HEK293 (cell line): ENCODE results near the gene CYP24A1.

Experiments used
- CTCF ChIA-PET: fragments of 350-600 bp; formaldehyde crosslinking; extraction: SDS; loops from one replicate; lab custom pipeline; 2021; ENCODE audit warnings: antibody characterized with exemption; lab: Yijun Ruan, JAX
- POLR2A ChIA-PET: fragments of 300-600 bp; formaldehyde crosslinking; extraction: SDS; loops from one replicate; lab custom pipeline; 2020; ENCODE audit warnings: antibody characterized with exemption, inconsistent platforms; lab: Yijun Ruan, JAX
- H3K27ac ChIP-seq: fragments of 200-500 bp; sonication (Bioruptor generic); 2 replicates; pipeline ENCODE4 v1.5.1; 2014; ENCODE audit warnings: low read depth, low read length, control low read depth, inconsistent platforms; ENCODE audit errors: extremely low read depth
- H3K36me3 ChIP-seq, 2 experiments: fragments of 200-500 bp in 1 of 2; sonication (Bioruptor generic) in 1 of 2; 1 replicate in 1 of 2; 2 replicates in 1 of 2; pipeline ENCODE4 v1.5.1; 2014 to 2017; ENCODE audit warnings: inconsistent platforms in 2 of 2, low read length in 2 of 2; ENCODE audit not compliant: control insufficient read depth in 2 of 2, insufficient read depth in 1 of 2
- H3K4me1 ChIP-seq: fragments of 200-500 bp; sonication (Bioruptor generic); 2 replicates; pipeline ENCODE4 v1.5.1; 2014; ENCODE audit warnings: mild to moderate bottlenecking, low read length, inconsistent platforms; ENCODE audit not compliant: control insufficient read depth, insufficient read depth
- H3K4me3 ChIP-seq: 2 replicates; pipeline ENCODE4 v1.5.1; 2011; ENCODE audit warnings: low read depth, mild to moderate bottlenecking, control low read depth, low read length, moderate library complexity
- H3K9me3 ChIP-seq: fragments of 200-500 bp; sonication (Bioruptor generic); 2 replicates; pipeline ENCODE4 v1.5.1; 2014; ENCODE audit warnings: low read depth, low read length, inconsistent platforms; ENCODE audit not compliant: control insufficient read depth, insufficient read depth
- IKZF3 ChIP-seq: fragments of 450-650 bp; IDR thresholded peaks from 2 replicates; pipeline ENCODE4 v1.5.0; 2018; ENCODE audit warnings: missing biosample characterization, mild to moderate bottlenecking, missing genetic modification characterization, moderate library complexity
- KLF9 ChIP-seq: fragments of 450-650 bp; formaldehyde crosslinking; IDR thresholded peaks from 2 replicates; pipeline ENCODE4 v1.5.1; 2016; ENCODE audit warnings: missing biosample characterization, missing genetic modification characterization, low read depth
- YY2 ChIP-seq: fragments of 450-650 bp; formaldehyde crosslinking; IDR thresholded peaks from 2 replicates; pipeline ENCODE4 v1.5.1; 2016; ENCODE audit warnings: missing biosample characterization, missing genetic modification characterization
- ZBTB11 ChIP-seq: fragments of 450-650 bp; formaldehyde crosslinking; conservative IDR thresholded peaks from 2 replicates; pipeline ENCODE4 v1.5.1; 2016; ENCODE audit warnings: low read depth, missing biosample characterization, missing genetic modification characterization
- ZEB2 ChIP-seq: fragments of 450-650 bp; formaldehyde crosslinking; IDR thresholded peaks from 2 replicates; pipeline ENCODE4 v1.5.1; 2016; ENCODE audit warnings: missing biosample characterization, missing genetic modification characterization
- ZNF121 ChIP-seq: fragments of 450-650 bp; formaldehyde crosslinking; IDR thresholded peaks from 2 replicates; pipeline ENCODE4 v1.5.1; 2016; ENCODE audit warnings: missing biosample characterization, missing genetic modification characterization
- ZNF132 ChIP-seq: fragments of 450-650 bp; formaldehyde crosslinking; IDR thresholded peaks from 2 replicates; pipeline ENCODE4 v1.5.1; 2017; ENCODE audit warnings: missing biosample characterization, missing genetic modification characterization, borderline replicate concordance
- ZNF148 ChIP-seq: fragments of 450-650 bp; formaldehyde crosslinking; IDR thresholded peaks from 2 replicates; pipeline ENCODE4 v1.5.0; 2017; ENCODE audit warnings: missing biosample characterization, missing genetic modification characterization, borderline replicate concordance
- ZNF184 ChIP-seq: fragments of 450-650 bp; IDR thresholded peaks from 2 replicates; pipeline ENCODE4 v1.5.1; 2018; ENCODE audit warnings: missing biosample characterization, mild to moderate bottlenecking, missing genetic modification characterization
- ZNF214 ChIP-seq: fragments of 450-650 bp; formaldehyde crosslinking; IDR thresholded peaks from 2 replicates; pipeline ENCODE4 v1.5.1; 2017; ENCODE audit warnings: missing biosample characterization, mild to moderate bottlenecking, missing genetic modification characterization, borderline replicate concordance
- ZNF266 ChIP-seq: fragments of 450-650 bp; formaldehyde crosslinking; IDR thresholded peaks from 2 replicates; pipeline ENCODE4 v1.5.1; 2016; ENCODE audit warnings: missing biosample characterization, missing genetic modification characterization, low read depth
- ZNF391 ChIP-seq: fragments of 450-650 bp; formaldehyde crosslinking; IDR thresholded peaks from 2 replicates; pipeline ENCODE4 v1.5.1; 2016; ENCODE audit warnings: low read depth, missing biosample characterization, missing genetic modification characterization, borderline replicate concordance
- ZNF398 ChIP-seq: fragments of 450-650 bp; formaldehyde crosslinking; IDR thresholded peaks from 2 replicates; pipeline ENCODE4 v1.5.1; 2017; ENCODE audit warnings: missing biosample characterization, missing genetic modification characterization
- ZNF596 ChIP-seq: fragments of 450-650 bp; IDR thresholded peaks from 2 replicates; pipeline ENCODE4 v1.5.0; 2018; ENCODE audit warnings: missing biosample characterization, mild to moderate bottlenecking, missing genetic modification characterization, moderate library complexity
- ZNF645 ChIP-seq: fragments of 450-650 bp; formaldehyde crosslinking; IDR thresholded peaks from 2 replicates; pipeline ENCODE4; 2016; ENCODE audit warnings: missing biosample characterization, missing genetic modification characterization
- ZNF677 ChIP-seq: fragments of 450-650 bp; IDR thresholded peaks from 2 replicates; pipeline ENCODE4 v1.5.0; 2018; ENCODE audit warnings: missing biosample characterization, mild to moderate bottlenecking, missing genetic modification characterization, moderate library complexity
- TF ChIP-seq, protein P1 (sequence below): fragments of 450-650 bp; formaldehyde crosslinking; IDR thresholded peaks from 2 replicates; pipeline ENCODE4 v1.5.1; 2017; ENCODE audit warnings: missing biosample characterization, mild to moderate bottlenecking, missing genetic modification characterization, moderate library complexity

Gene CYP24A1

GRCh38 chr20:54160065-54161007 lies 13.4 kb downstream of the CYP24A1 start:
- no peaks in the 10 kb centered on the region for H3K4me1 ChIP-seq
- no peaks in the 10 kb centered on the region for H3K36me3 ChIP-seq
- H3K4me3 ChIP-seq: no peak overlapping the region
- POLR2A ChIA-PET: interaction anchor here (0.6 kb wide), 1 partner anchor 458 kb away, joined by 3 read pairs; no protein-coding TSS in a partner anchor
- no peak for TF ChIP-seq ZNF596 (tag by site-specific recombination)
- H3K27ac ChIP-seq: no peak overlapping the region
- H3K9me3 ChIP-seq: no peaks in the 10 kb centered on the region
- CTCF ChIA-PET: interaction anchor here (0.7 to 1.2 kb wide), 3 partner anchors 9 to 57 kb away, joined by 3 to 4 read pairs (median 3); no protein-coding TSS in a partner anchor

GRCh38 chr20:54158856-54159418 lies 14.8 kb downstream of the CYP24A1 start:
- POLR2A ChIA-PET: no interaction called here
- Histone ChIP-seq H3K4me3 (no peak overlapping the region), H3K36me3 (no peaks in the 10 kb centered on the region), H3K27ac (no peak overlapping the region), H3K9me3 (no peaks in the 10 kb centered on the region), H3K4me1 (no peaks in the 10 kb centered on the region)
- CTCF ChIA-PET: interaction anchor here (0.6 kb wide), 1 partner anchor 63 kb away, joined by 3 read pairs; no protein-coding TSS in a partner anchor
- TF ChIP-seq ZNF266 (tag by site-specific recombination) (no peak), ZNF121 (tag by site-specific recombination) (no peak), ZNF184 (tag by site-specific recombination) (no peak), ZNF214 (no peak), ZNF148 (tag by site-specific recombination) (no peak), ZEB2 (no peak), ZNF132 (no peak), ZNF645 (tag by site-specific recombination) (no peak)

- Histone ChIP-seq H3K9me3 (no peaks in the 10 kb centered on the region), H3K27ac (no peak overlapping the region), H3K36me3 (no peaks in the 10 kb centered on the region), H3K4me1 (no peaks in the 10 kb centered on the region), H3K4me3 (no peak overlapping the region)
- POLR2A ChIA-PET: no interaction called here
- CTCF ChIA-PET: no interaction called here
- TF ChIP-seq KLF9 (tag by site-specific recombination) (no peak), ZNF398 (no peak), ZNF677 (no peak), ZEB2 (no peak), ZBTB11 (no peak), YY2 (tag by site-specific recombination) (no peak), IKZF3 (no peak), ZNF391 (tag by site-specific recombination) (no peak)
- TF ChIP-seq, protein P1, sequence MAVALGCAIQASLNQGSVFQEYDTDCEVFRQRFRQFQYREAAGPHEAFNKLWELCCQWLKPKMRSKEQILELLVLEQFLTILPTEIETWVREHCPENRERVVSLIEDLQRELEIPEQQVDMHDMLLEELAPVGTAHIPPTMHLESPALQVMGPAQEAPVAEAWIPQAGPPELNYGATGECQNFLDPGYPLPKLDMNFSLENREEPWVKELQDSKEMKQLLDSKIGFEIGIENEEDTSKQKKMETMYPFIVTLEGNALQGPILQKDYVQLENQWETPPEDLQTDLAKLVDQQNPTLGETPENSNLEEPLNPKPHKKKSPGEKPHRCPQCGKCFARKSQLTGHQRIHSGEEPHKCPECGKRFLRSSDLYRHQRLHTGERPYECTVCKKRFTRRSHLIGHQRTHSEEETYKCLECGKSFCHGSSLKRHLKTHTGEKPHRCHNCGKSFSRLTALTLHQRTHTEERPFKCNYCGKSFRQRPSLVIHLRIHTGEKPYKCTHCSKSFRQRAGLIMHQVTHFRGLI: no peak
Measured at GRCh38 chr20:54158226-54158625, 15.6 kb downstream of the CYP24A1 start.
